Measurements from ENCODE around the gene AK2. TPM values are rescaled to one million over a fixed set of nuclear protein-coding genes. Genes with fewer than 3 reads are reported as not detected.

The AK2 gene
- total and polyA plus RNA-seq, 10 of the 15 experiments (the other 5 are each of a cell fraction or from before 2014, with no cell fraction given) = 52.3 to 500 (median 278) TPM

GRCh38 chr1:32967888-32968568 is 68.7 kb downstream of the AK2 start:
- no peak for ATAC-seq
- Histone ChIP-seq H3K4me1 (ENCODE audit: control insufficient read depth, insufficient read depth, low read length) (no peaks in the 10 kb centered on the region), H3K4me3 (no peak overlapping the region), H3K27ac (ENCODE audit: control insufficient read depth, insufficient read depth) (no peak overlapping the region), H2AFZ (ENCODE audit: control insufficient read depth, low read depth, low read length) (peak overlapping the region; percentile 12; the same call in 1 of the 2 replicates), H3K9me3 (replicated peaks; ENCODE audit: control insufficient read depth, insufficient read depth, low read length) (no peaks in the 10 kb centered on the region), H3K36me3 (ENCODE audit: control insufficient read depth in 2 of 2, insufficient read depth in 2 of 2, low read length in 1 of 2) (no peaks in the 10 kb centered on the region), H3K27me3 (replicated peaks in 1 of 2; ENCODE audit: control insufficient read depth in 2 of 2, insufficient read depth in 2 of 2, low read length in 1 of 2) (peaks cover under 1 to 6% of the 10 kb centered on the region in 2 experiments; a peak in 2 of 4 replicates), H3K79me2 (ENCODE audit: control insufficient read depth, insufficient read depth, low read length) (peaks cover 9% of the 10 kb centered on the region), H4K20me1 (ENCODE audit: control insufficient read depth, insufficient read depth) (no peaks in the 10 kb centered on the region), H3K9ac (ENCODE audit: control insufficient read depth, insufficient read depth, low read length) (no peak overlapping the region), H3K4me2 (ENCODE audit: control insufficient read depth, insufficient read depth) (no peak overlapping the region)
- SMC1A ChIA-PET (ENCODE audit: uncharacterized antibody, unreplicated experiment) = interaction anchor here (1.0 to 3.3 kb wide), 4 partner anchors 9 to 35 kb away, joined by 3 to 27 read pairs (median 4); no protein-coding TSS in a partner anchor
- in situ Hi-C loops (cut with MboI) = no loop called here
- intact Hi-C loops (cut with micrococcal nuclease; ENCODE audit: unreplicated experiment) = no loop called here
- RAD21 ChIA-PET (ENCODE audit: unreplicated experiment) = interaction anchor here (0.9 to 1.8 kb wide), 3 partner anchors 13 to 24 kb away, joined by 3 to 8 read pairs (median 4); no protein-coding TSS in a partner anchor
- POLR2A ChIA-PET = interaction anchor here (1.0 to 4.4 kb wide), 4 partner anchors 12 to 26 kb away, joined by 3 to 27 read pairs (median 4); no protein-coding TSS in a partner anchor
- no TSS peak for BruUV-seq (replicated peaks)
- DNase-seq (ENCODE audit: low read depth, low spot score) = no peak
- CTCF ChIA-PET = interaction anchor here (0.6 to 2.0 kb wide), 4 partner anchors 10 to 63 kb away, joined by 3 to 5 read pairs (median 3); no protein-coding TSS in a partner anchor
- FAIRE-seq = no peak
- WGBS (ENCODE audit: insufficient coverage, insufficient replicate concordance, low lambda C conversion rate, missing lambda C conversion rate) = 27% methylated on average over 4 of the region's 4 CpGs
- no peak for TF ChIP-seq SPI1 (IDR thresholded peaks at IDR 0.05; ENCODE audit: borderline replicate concordance, insufficient read depth, low read depth, low read length)
- no peak for TF ChIP-seq ZNF274 (IDR thresholded peaks at IDR 0.05; ENCODE audit: insufficient read depth, insufficient read length)
- TF ChIP-seq FOS (IDR thresholded peaks at IDR 0.05; ENCODE audit: borderline replicate concordance, extremely low read depth, insufficient read length) = no peak
- TF ChIP-seq SREBF2 (IDR thresholded peaks at IDR 0.05; ENCODE audit: low read length) = no peak
- TF ChIP-seq YY1 (IDR thresholded peaks at IDR 0.05; ENCODE audit: low read depth, low read length) = no peak
- no peak for TF ChIP-seq TCF3 (IDR thresholded peaks at IDR 0.05; ENCODE audit: borderline replicate concordance, insufficient read depth, low read depth, low read length)
- no peak for TF ChIP-seq NRF1 (conservative IDR thresholded peaks at IDR 0.05; ENCODE audit: low read depth, low read length)
- TF ChIP-seq PRDM15 (CRISPR knock-in tag; IDR thresholded peaks at IDR 0.05) = no peak
- TF ChIP-seq CBX3 (IDR thresholded peaks at IDR 0.05; ENCODE audit: borderline replicate concordance, low read depth) = no peak
- no peak for TF ChIP-seq BACH1 (IDR thresholded peaks at IDR 0.05; ENCODE audit: borderline replicate concordance)
- no peak for TF ChIP-seq ZBTB40 (IDR thresholded peaks at IDR 0.05; ENCODE audit: borderline replicate concordance)
- no peak for TF ChIP-seq E2F4 (IDR thresholded peaks at IDR 0.05; ENCODE audit: low read depth, low read length)
- no peak for TF ChIP-seq EZH2 (IDR thresholded peaks at IDR 0.05; ENCODE audit: borderline replicate concordance, control insufficient read depth, low read depth, low read length)
- TF ChIP-seq RBBP5 (conservative IDR thresholded peaks at IDR 0.05) = no peak
